DOHH2 (cell line): ENCODE results near the gene UBTD1.

Source experiments
- H3F3A ChIP-seq: fragments of 200-600 bp; sonication (generic), shearing (Covaris generic); 2 replicates; pipeline ENCODE4 v1.6.0; 2016; ENCODE audit warnings: antibody characterized with exemption, mild to moderate bottlenecking; ENCODE audit not compliant: control insufficient read depth, insufficient read depth
- H3K27ac ChIP-seq: fragments of 200-600 bp; sonication (generic); 2 replicates; pipeline ENCODE4 v1.5.1; 2014; ENCODE audit warnings: low read depth, mild to moderate bottlenecking, low read length, moderate library complexity
- H3K27me3 ChIP-seq: fragments of 200-600 bp; sonication (generic); 2 replicates; pipeline ENCODE4 v1.6.1; 2014; ENCODE audit warnings: mild to moderate bottlenecking, low read length, mixed read lengths; ENCODE audit not compliant: control insufficient read depth
- H3K36me3 ChIP-seq: fragments of 200-600 bp; sonication (generic); 2 replicates; pipeline ENCODE4 v1.6.1; 2014; ENCODE audit warnings: mild to moderate bottlenecking, low read length, moderate library complexity, mixed read lengths; ENCODE audit not compliant: control insufficient read depth
- H3K4me1 ChIP-seq: fragments of 200-600 bp; sonication (generic); 2 replicates; pipeline ENCODE4 v1.6.1; 2014; ENCODE audit warnings: mild to moderate bottlenecking, low read length, mixed read lengths; ENCODE audit not compliant: control insufficient read depth
- H3K4me2 ChIP-seq: fragments of 200-600 bp; sonication (generic); 2 replicates; pipeline ENCODE4 v1.6.0; 2014; ENCODE audit warnings: mild to moderate bottlenecking, low read length, moderate library complexity
- H3K4me3 ChIP-seq: fragments of 200-600 bp; sonication (generic); 2 replicates; pipeline ENCODE4 v1.5.1; 2014; ENCODE audit warnings: mild to moderate bottlenecking, low read length, mixed read lengths
- H3K79me2 ChIP-seq: fragments of 200-600 bp; sonication (generic); 2 replicates; pipeline ENCODE4 v1.6.1; 2014; ENCODE audit warnings: mild to moderate bottlenecking, low read length, mixed read lengths; ENCODE audit not compliant: control insufficient read depth
- H3K9me2 ChIP-seq: fragments of 200-600 bp; sonication (generic); replicated peaks from 2 replicates; pipeline ENCODE4 v1.6.1; 2014; ENCODE audit warnings: mild to moderate bottlenecking, low read length, mixed read lengths; ENCODE audit not compliant: control insufficient read depth
- H3K9me3 ChIP-seq: fragments of 200-600 bp; sonication (generic); 2 replicates; pipeline ENCODE4 v1.6.1; 2014; ENCODE audit warnings: antibody characterized with exemption, low read length, mixed read lengths; ENCODE audit not compliant: control insufficient read depth, insufficient read depth
- H4K20me1 ChIP-seq: fragments of 200-600 bp; sonication (generic); 2 replicates; pipeline ENCODE4 v1.6.0; 2014; ENCODE audit warnings: low read depth, mild to moderate bottlenecking, antibody characterized with exemption, low read length, moderate library complexity; ENCODE audit not compliant: control insufficient read depth, insufficient read depth
- CTCF ChIP-seq: fragments of 200-600 bp; sonication (generic); IDR thresholded peaks from one replicate; pipeline ENCODE4 v1.5.1; 2014; ENCODE audit warnings: antibody characterized with exemption, mild to moderate bottlenecking, low read depth, low read length; ENCODE audit not compliant: poor library complexity, severe bottlenecking
- EZH2phosphoT487 ChIP-seq: fragments of 200-600 bp; sonication (generic); IDR thresholded peaks from 2 replicates; pipeline ENCODE4 v1.6.1; 2017; ENCODE audit warnings: borderline replicate concordance, mild to moderate bottlenecking, antibody characterized with exemption, low read length, moderate library complexity, mixed read lengths

Gene UBTD1

GRCh38 chr10:97515271-97515978 lies 16.7 kb downstream of the UBTD1 start:
- Histone ChIP-seq H3K4me3 (no peak overlapping the region), H4K20me1 (no peaks in the 10 kb centered on the region), H3K27me3 (peaks cover 29% of the 10 kb centered on the region), H3K4me1 (no peaks in the 10 kb centered on the region), H3K36me3 (no peaks in the 10 kb centered on the region), H3F3A (no peaks in the 10 kb centered on the region), H3K9me2 (no peaks in the 10 kb centered on the region), H3K4me2 (no peak overlapping the region), H3K79me2 (no peaks in the 10 kb centered on the region), H3K27ac (no peak overlapping the region), H3K9me3 (no peaks in the 10 kb centered on the region)
- TF ChIP-seq EZH2phosphoT487 (no peak), CTCF (no peak)

- Histone ChIP-seq H3K4me2 (no peak overlapping the region), H3K27me3 (peaks cover 32% of the 10 kb centered on the region), H3F3A (no peaks in the 10 kb centered on the region), H4K20me1 (no peaks in the 10 kb centered on the region), H3K9me3 (no peaks in the 10 kb centered on the region), H3K79me2 (no peaks in the 10 kb centered on the region), H3K36me3 (no peaks in the 10 kb centered on the region), H3K9me2 (no peaks in the 10 kb centered on the region), H3K4me1 (no peaks in the 10 kb centered on the region), H3K4me3 (no peak overlapping the region), H3K27ac (no peak overlapping the region)
- TF ChIP-seq CTCF, result no peak
- no peak for TF ChIP-seq EZH2phosphoT487
Measured at GRCh38 chr10:97517096-97517750, 18.5 kb downstream of the UBTD1 start.

- H3K4me3 ChIP-seq, result no peak overlapping the region
- no peaks in the 10 kb centered on the region for H3F3A ChIP-seq
- peaks cover 32% of the 10 kb centered on the region for H3K27me3 ChIP-seq
- no peak overlapping the region for H3K4me2 ChIP-seq
- no peaks in the 10 kb centered on the region for H3K9me2 ChIP-seq
- H4K20me1 ChIP-seq, result no peaks in the 10 kb centered on the region
- no peak overlapping the region for H3K27ac ChIP-seq
- H3K4me1 ChIP-seq, result no peaks in the 10 kb centered on the region
- no peak for TF ChIP-seq CTCF
- no peak for TF ChIP-seq EZH2phosphoT487
- H3K36me3 ChIP-seq, result no peaks in the 10 kb centered on the region
- no peaks in the 10 kb centered on the region for H3K9me3 ChIP-seq
- no peaks in the 10 kb centered on the region for H3K79me2 ChIP-seq
Measured at GRCh38 chr10:97517778-97518300, 19.1 kb downstream of the UBTD1 start.
